Tibial nerve (tissue), 3 donors: Measurements from ENCODE around the gene PHF19.

ENCODE experiments used
- CTCF ChIP-seq, 5 experiments: fragments of 200-600 bp in 3 of 5; fragments of 450-650 bp in 2 of 5; sonication (generic) in 3 of 5; IDR thresholded peaks; one replicate each; pipeline ENCODE4 v1.5.1; 2016 to 2019; ENCODE audit warnings: antibody characterized with exemption in 5 of 5, mild to moderate bottlenecking in 3 of 5, moderate library complexity in 2 of 5
- POLR2A ChIP-seq, 2 donors: fragments of 450-650 bp; IDR thresholded peaks; one replicate each; pipeline ENCODE4 v1.6.1; 2017; ENCODE audit warnings: antibody characterized with exemption in 2 of 2, mild to moderate bottlenecking in 2 of 2, moderate library complexity in 2 of 2

DNA sequence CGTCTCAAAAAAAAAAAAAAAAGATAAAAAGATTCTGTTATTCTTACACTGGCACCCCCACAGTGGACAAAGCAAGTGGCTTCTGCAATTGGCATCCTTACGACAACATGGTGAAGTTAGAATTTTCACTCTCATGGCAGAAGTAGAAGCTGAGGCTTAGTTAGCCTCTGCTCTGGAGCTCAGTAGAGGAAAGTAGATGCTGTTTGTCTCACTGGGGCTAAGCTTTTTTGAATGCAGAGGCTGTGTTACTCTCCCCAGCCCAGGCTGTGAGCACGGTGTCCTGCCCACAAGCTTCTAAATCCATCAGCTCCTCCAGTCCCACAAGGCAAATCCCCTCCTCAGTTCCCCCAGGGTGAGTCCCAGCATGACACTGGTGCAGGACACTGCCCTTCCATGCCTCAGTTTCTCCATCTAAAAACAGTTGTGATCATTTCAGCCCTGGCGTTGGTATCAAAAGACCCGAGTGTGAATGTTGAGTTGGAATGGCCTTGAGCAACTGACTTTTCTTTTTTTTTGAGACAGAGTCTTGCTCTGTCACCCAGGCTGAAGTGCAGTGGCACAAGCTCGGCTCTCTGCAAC, 22.6 kb upstream of the PHF19 start:
- no peak for TF ChIP-seq CTCF (IDR thresholded peaks at IDR 0.05)
- no peak for TF ChIP-seq POLR2A (IDR thresholded peaks at IDR 0.05)
